GM23248 (cell line): ENCODE results near the gene MUC2.

Source experiments
- EZH2 ChIP-seq: fragments of 200-600 bp; sonication (generic); IDR thresholded peaks from 2 replicates; pipeline ENCODE4 v1.6.1; 2018; ENCODE audit warnings: antibody characterized with exemption, mild to moderate bottlenecking; ENCODE audit not compliant: insufficient read depth, poor library complexity, severe bottlenecking
- EZH2phosphoT487 ChIP-seq: fragments of 200-600 bp; sonication (generic); IDR thresholded peaks from 2 replicates; pipeline ENCODE4 v1.6.1; 2018; ENCODE audit warnings: antibody characterized with exemption, moderate library complexity, mild to moderate bottlenecking, low read depth; ENCODE audit not compliant: insufficient read depth

- TF ChIP-seq EZH2: no peak
- no peak for TF ChIP-seq EZH2phosphoT487
Measured at GRCh38 chr11:1118755-1119603, 44.3 kb downstream of the MUC2 start.
